Measurements from ENCODE around the gene PPP2R3C.
A peak's percentile ranks its signal among the peaks of the same experiment; 100 is the strongest.

DNA sequence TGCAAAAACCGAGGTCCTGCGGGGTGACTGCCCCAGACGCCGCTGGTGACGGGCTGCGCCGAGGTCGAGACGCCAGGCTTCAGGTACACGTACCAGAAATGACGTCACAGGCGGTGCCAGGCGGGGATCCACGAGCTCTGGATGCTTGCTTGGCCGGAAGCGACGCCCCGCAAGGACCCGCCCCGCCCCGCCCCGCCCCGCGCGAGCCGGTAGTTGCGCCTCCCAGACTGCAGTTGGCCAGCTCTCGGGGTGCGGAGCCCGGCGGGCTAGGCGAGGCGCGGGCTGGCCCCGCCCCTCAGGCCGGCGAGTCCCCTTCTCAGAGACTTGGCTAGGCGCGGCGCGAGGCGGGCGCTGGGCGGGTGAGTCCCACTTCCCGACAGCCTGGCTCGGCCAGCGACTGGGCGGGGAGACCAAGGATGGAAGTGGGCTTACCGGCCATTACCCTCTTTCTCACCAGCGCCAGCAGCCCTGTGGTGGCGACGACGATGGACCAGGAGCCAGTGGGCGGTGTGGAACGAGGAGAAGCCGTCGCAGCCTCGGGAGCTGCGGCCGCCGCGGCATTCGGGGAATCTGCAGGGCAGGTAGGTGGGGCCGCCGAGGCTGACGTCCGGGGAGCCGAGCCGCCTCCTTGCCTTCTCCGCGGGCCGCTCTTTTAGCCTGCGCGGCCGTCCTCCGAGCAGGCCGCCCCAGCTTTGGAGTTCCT lies 75.6 kb downstream of the PPP2R3C start, which contains the start of gene FAM177A1:
- TF ChIP-seq POLR2A (IDR thresholded peaks at IDR 0.05) = peak; percentile 80 to 94
- TF ChIP-seq, protein P1, sequence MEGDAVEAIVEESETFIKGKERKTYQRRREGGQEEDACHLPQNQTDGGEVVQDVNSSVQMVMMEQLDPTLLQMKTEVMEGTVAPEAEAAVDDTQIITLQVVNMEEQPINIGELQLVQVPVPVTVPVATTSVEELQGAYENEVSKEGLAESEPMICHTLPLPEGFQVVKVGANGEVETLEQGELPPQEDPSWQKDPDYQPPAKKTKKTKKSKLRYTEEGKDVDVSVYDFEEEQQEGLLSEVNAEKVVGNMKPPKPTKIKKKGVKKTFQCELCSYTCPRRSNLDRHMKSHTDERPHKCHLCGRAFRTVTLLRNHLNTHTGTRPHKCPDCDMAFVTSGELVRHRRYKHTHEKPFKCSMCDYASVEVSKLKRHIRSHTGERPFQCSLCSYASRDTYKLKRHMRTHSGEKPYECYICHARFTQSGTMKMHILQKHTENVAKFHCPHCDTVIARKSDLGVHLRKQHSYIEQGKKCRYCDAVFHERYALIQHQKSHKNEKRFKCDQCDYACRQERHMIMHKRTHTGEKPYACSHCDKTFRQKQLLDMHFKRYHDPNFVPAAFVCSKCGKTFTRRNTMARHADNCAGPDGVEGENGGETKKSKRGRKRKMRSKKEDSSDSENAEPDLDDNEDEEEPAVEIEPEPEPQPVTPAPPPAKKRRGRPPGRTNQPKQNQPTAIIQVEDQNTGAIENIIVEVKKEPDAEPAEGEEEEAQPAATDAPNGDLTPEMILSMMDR (IDR thresholded peaks at IDR 0.05) = peak in 2 of 5 experiments; percentile 34 to 55

All from tibial nerve (tissue), 3 donors.